GM12878 (cell line): Measurements from ENCODE around the gene SMIM43. TPM values are rescaled to one million over a fixed set of nuclear protein-coding genes. Genes with fewer than 3 reads are reported as not detected.

Source experiments
- ATAC-seq: fragments of 200-7000 bp; cut with Tn5 transposase; 3 replicates; pipeline ENCODE4 v1.9.1; 2020; ENCODE audit warnings: mild to moderate bottlenecking, moderate library complexity
- BruUV-seq: library from RNA; stranded (reverse); fragments of 400-500 nt; replicated peaks from 2 replicates; lab custom pipeline; 2021; lab: Mats Ljungman, UMichigan
- CTCF ChIA-PET: fragments of 300-600 bp; sonication (Branson Sonifier 250); formaldehyde crosslinking; extraction: SDS; loops from one replicate; lab custom pipeline; 2021; ENCODE audit warnings: inconsistent platforms; lab: Yijun Ruan, JAX
- POLR2A ChIA-PET: fragments of 350-600 bp; formaldehyde crosslinking; extraction: SDS; loops from one replicate; lab custom pipeline; 2021; ENCODE audit warnings: inconsistent platforms; lab: Charles Lee
- RAD21 ChIA-PET: fragments of 300-600 bp; sonication (Branson Sonifier 250); formaldehyde crosslinking; loops from one replicate; lab custom pipeline; 2023; ENCODE audit warnings: antibody characterized with exemption; ENCODE audit not compliant: unreplicated experiment; lab: Charles Lee
- SMC1A ChIA-PET: fragments of 300-600 bp; sonication (Branson Sonifier 250); formaldehyde crosslinking; loops from one replicate; lab custom pipeline; 2023; ENCODE audit not compliant: unreplicated experiment, uncharacterized antibody; lab: Charles Lee
- DNase-seq: peaks from one replicate; pipeline ENCODE4 v3.0.0-alpha.2; 2011; ENCODE audit warnings: low read depth, low spot score
- FAIRE-seq: peaks from 3 replicates; lab custom pipeline; 2011; peaks lifted over from hg19 to GRCh38; lab: Jason Lieb, UNC
- H2AFZ ChIP-seq: 2 replicates; pipeline ENCODE4 v1.6.0; 2011; ENCODE audit warnings: low read depth, low read length, control low read depth; ENCODE audit not compliant: control insufficient read depth
- H3K27ac ChIP-seq: 2 replicates; pipeline ENCODE4 v1.5.1; 2011; ENCODE audit warnings: control low read depth; ENCODE audit not compliant: control insufficient read depth, insufficient read depth
- H3K27me3 ChIP-seq, 2 experiments: replicated peaks in 1 of 2; 2 replicates each; pipeline versions ENCODE4 v1.6.0 to v1.6.1; 2011; ENCODE audit warnings: low read length in 1 of 2; ENCODE audit not compliant: control insufficient read depth in 2 of 2, insufficient read depth in 2 of 2
- H3K36me3 ChIP-seq, 2 experiments: 2 replicates each; pipeline ENCODE4 v1.5.1; 2011; ENCODE audit warnings: low read length in 1 of 2; ENCODE audit not compliant: control insufficient read depth in 2 of 2, insufficient read depth in 2 of 2
- H3K4me1 ChIP-seq: 2 replicates; pipeline ENCODE4 v1.6.1; 2011; ENCODE audit warnings: mild to moderate bottlenecking, low read length, moderate library complexity, mixed read lengths; ENCODE audit not compliant: control insufficient read depth, insufficient read depth
- H3K4me2 ChIP-seq: 2 replicates; pipeline ENCODE4 v1.6.0; 2011; ENCODE audit warnings: control low read depth; ENCODE audit not compliant: control insufficient read depth, insufficient read depth
- H3K4me3 ChIP-seq: fragments of 200-600 bp; sonication (generic); 2 replicates; pipeline ENCODE4 v1.5.1; 2016
- H3K79me2 ChIP-seq: 2 replicates; pipeline ENCODE4 v1.6.0; 2011; ENCODE audit warnings: low read length; ENCODE audit not compliant: control insufficient read depth, insufficient read depth
- H3K9ac ChIP-seq: 2 replicates; pipeline ENCODE4 v1.8.0; 2011; ENCODE audit warnings: low read length, control low read depth, mixed read lengths; ENCODE audit not compliant: control insufficient read depth, insufficient read depth
- H3K9me3 ChIP-seq: replicated peaks from 3 replicates; pipeline ENCODE4 v1.5.1; 2011; ENCODE audit warnings: mild to moderate bottlenecking, low read length; ENCODE audit not compliant: control insufficient read depth, insufficient read depth
- H4K20me1 ChIP-seq: 2 replicates; pipeline ENCODE4 v1.6.0; 2011; ENCODE audit not compliant: control insufficient read depth, insufficient read depth
- CBX3 ChIP-seq: fragments of 200-600 bp; sonication (generic); IDR thresholded peaks from 2 replicates; pipeline ENCODE4 v1.6.1; 2016; ENCODE audit warnings: low read depth, borderline replicate concordance
- CEBPB ChIP-seq, 2 experiments: fragments of 150-350 bp in 1 of 2; IDR thresholded peaks; 2 replicates each; pipeline ENCODE4 v1.6.1; 2012 to 2014; ENCODE audit warnings: low read depth in 2 of 2, low read length in 2 of 2, borderline replicate concordance in 1 of 2, inconsistent platforms in 1 of 2
- CHD4 ChIP-seq: fragments of 200-600 bp; sonication (generic); IDR thresholded peaks from 2 replicates; pipeline ENCODE4 v1.6.1; 2016; ENCODE audit warnings: mild to moderate bottlenecking
- E2F4 ChIP-seq: IDR thresholded peaks from 2 replicates; pipeline ENCODE4 v1.6.1; 2012; ENCODE audit warnings: low read depth, low read length, improper control_type of control experiment
- ETV6 ChIP-seq, 2 experiments: fragments of 450-650 bp in 1 of 2; IDR thresholded peaks in 1 of 2; conservative IDR thresholded peaks in 1 of 2; 2 replicates each; pipeline ENCODE4 v1.6.1; 2014; ENCODE audit warnings: antibody characterized with exemption in 1 of 2, borderline replicate concordance in 1 of 2, low read depth in 1 of 2, mild to moderate bottlenecking in 1 of 2, moderate library complexity in 1 of 2
- GATAD2B ChIP-seq: fragments of 450-650 bp; conservative IDR thresholded peaks from 2 replicates; pipeline ENCODE4 v1.6.1; 2017; ENCODE audit warnings: low read depth, mild to moderate bottlenecking, moderate library complexity
- IRF3 ChIP-seq: fragments of 450-650 bp; IDR thresholded peaks from 2 replicates; pipeline ENCODE4 v1.6.1; 2014; ENCODE audit warnings: mild to moderate bottlenecking
- MEF2A ChIP-seq: IDR thresholded peaks from 2 replicates; pipeline ENCODE4 v1.6.1; 2011; ENCODE audit warnings: low read depth, mild to moderate bottlenecking, low read length, moderate library complexity; ENCODE audit not compliant: insufficient read depth
- MYB ChIP-seq: fragments of 150-350 bp; IDR thresholded peaks from 2 replicates; pipeline ENCODE4 v1.6.1; 2014; ENCODE audit warnings: mild to moderate bottlenecking, low read depth, low read length, borderline replicate concordance
- NFXL1 ChIP-seq: fragments of 450-650 bp; IDR thresholded peaks from 2 replicates; pipeline ENCODE4 v1.6.1; 2017; ENCODE audit warnings: antibody characterized with exemption, mild to moderate bottlenecking, borderline replicate concordance
- POU2F2 ChIP-seq: IDR thresholded peaks from 3 replicates; pipeline ENCODE4 v1.6.1; 2011; ENCODE audit warnings: low read depth, mild to moderate bottlenecking, low read length, borderline replicate concordance
- RFX5 ChIP-seq: IDR thresholded peaks from 2 replicates; pipeline ENCODE4 v1.6.1; 2011; ENCODE audit warnings: low read depth, low read length, improper control_type of control experiment
- USF2 ChIP-seq: IDR thresholded peaks from 2 replicates; pipeline ENCODE4 v1.6.1; 2011; ENCODE audit warnings: low read depth, low read length, improper control_type of control experiment, borderline replicate concordance
- WRNIP1 ChIP-seq: IDR thresholded peaks from 2 replicates; pipeline ENCODE4 v1.6.1; 2011; ENCODE audit warnings: low read depth, low read length, improper control_type of control experiment, borderline replicate concordance
- ZNF384 ChIP-seq: IDR thresholded peaks from 2 replicates; pipeline ENCODE4 v1.6.1; 2012; ENCODE audit warnings: low read depth, mild to moderate bottlenecking, low read length, improper control_type of control experiment, borderline replicate concordance
- WGBS: methylation state at CpG from one replicate; pipeline ENCODE4 v1.1.6; 2016; ENCODE audit warnings: low lambda C conversion rate; ENCODE audit not compliant: insufficient replicate concordance, insufficient coverage; ENCODE audit errors: missing lambda C conversion rate; 5-methylcytosine and 5-hydroxymethylcytosine counted together
- in situ Hi-C: fragments of 300-500 bp; cut with MboI; formaldehyde crosslinking; loops from 9 replicates; pipeline ENCODE4 v1.14.3; 2018; ENCODE audit warnings: mixed read lengths
- intact Hi-C: fragments of 100-400 bp; cut with micrococcal nuclease; formaldehyde crosslinking; loops from one replicate; pipeline ENCODE4 v1.14.2; 2022; ENCODE audit not compliant: unreplicated experiment
- polyA plus RNA-seq, 11 experiments: library from polyadenylated mRNA; depleted of rRNA in 4 of 11; unstranded in 6 of 11; stranded (reverse) in 5 of 11; fragments of >200 nt; fragmentation: Nextera tagmentation in 4 of 11; fragmentation: Illumina TruSeq in 1 of 11; extraction: Ambion mirVana in 4 of 11; extraction: Trizol in 1 of 11; gene quantifications; 1 replicate in 1 of 11; 2 replicates in 10 of 11; pipeline versions ENCODE4 v1.2.1 to v1.2.3, GENCODE V29; 2011 to 2016; ENCODE audit warnings: inconsistent platforms in 2 of 11, missing spikeins in 2 of 11, low read depth in 1 of 11
- total RNA-seq, 4 experiments: library from RNA; depleted of rRNA in 3 of 4; stranded (reverse); fragments of >200 nt in 3 of 4; fragmentation: Illumina TruSeq in 1 of 4; extraction: Trizol in 1 of 4; gene quantifications; 2 replicates each; pipeline versions ENCODE4 v1.2.1 to v1.2.3, GENCODE V29; 2013 to 2021

SMIM43 gene
- total and polyA plus RNA-seq, 10 of the 15 experiments (the other 5 are each of a cell fraction or from before 2014, with no cell fraction given), result 0.12 TPM; not detected in 9

GRCh38 chr4:121786221-121786620, 21.3 kb upstream of the SMIM43 start:
- no peaks in the 10 kb centered on the region; the same call in 2 of the 3 replicates for H3K9me3 ChIP-seq
- no TSS peak for BruUV-seq
- H3K27me3 ChIP-seq, result no peaks in the 10 kb centered on the region
- no peak overlapping the region for H3K9ac ChIP-seq
- RAD21 ChIA-PET, result no interaction called here
- no peak for FAIRE-seq
- intact Hi-C loops, result no loop called here
- DNase-seq, result no peak
- H3K27ac ChIP-seq, result no peak overlapping the region
- no peak for TF ChIP-seq ZNF384
- no peak for TF ChIP-seq MEF2A
- no peak for TF ChIP-seq CBX3
- no peak for TF ChIP-seq CHD4
- no peak for TF ChIP-seq NFXL1
- TF ChIP-seq POU2F2, result no peak
- no peak for TF ChIP-seq IRF3
- no peak for TF ChIP-seq USF2
- TF ChIP-seq GATAD2B, result no peak
- TF ChIP-seq CEBPB (IDR thresholded peaks at IDR 0.05; ENCODE audit: borderline replicate concordance in 1 of 2, low read depth in 2 of 2, low read length in 2 of 2), result no peak
- TF ChIP-seq RFX5, result no peak
- no peak for TF ChIP-seq E2F4
- TF ChIP-seq ETV6 (conservative IDR thresholded peaks at IDR 0.05 in 1 of 2, IDR thresholded peaks at IDR 0.05 in 1 of 2; ENCODE audit: borderline replicate concordance in 1 of 2, low read depth in 1 of 2), result no peak
- TF ChIP-seq WRNIP1, result no peak
- TF ChIP-seq MYB, result no peak
- TF ChIP-seq, all 136 proteins: peak for 0
- ATAC-seq, result no peak
- no peak overlapping the region for H3K4me3 ChIP-seq
- no peak overlapping the region for H2AFZ ChIP-seq
- no peaks in the 10 kb centered on the region for H3K36me3 ChIP-seq
- SMC1A ChIA-PET, result interaction anchor here (0.9 to 2.0 kb wide), 7 partner anchors 8 to 18 kb away, joined by 3 to 8 read pairs (median 3); no protein-coding TSS in a partner anchor
- peaks cover 18% of the 10 kb centered on the region for H3K4me1 ChIP-seq
- POLR2A ChIA-PET, result interaction anchor here (1.9 kb wide), 1 partner anchor 14 kb away, joined by 6 read pairs; no protein-coding TSS in a partner anchor
- H3K4me2 ChIP-seq, result no peak overlapping the region
- no peaks in the 10 kb centered on the region for H3K79me2 ChIP-seq
- in situ Hi-C loops, result no loop called here
- 19% methylated on average over 2 of the region's 2 CpGs for WGBS
- no peaks in the 10 kb centered on the region for H4K20me1 ChIP-seq
- CTCF ChIA-PET, result interaction anchor here (0.9 to 1.5 kb wide), 3 partner anchors 9 to 11 kb away, joined by 3 to 7 read pairs (median 5); no protein-coding TSS in a partner anchor
